Measurements from ENCODE around the gene KCNQ1OT1. TPM values are rescaled to one million over a fixed set of nuclear protein-coding genes. Genes with fewer than 3 reads are reported as not detected.

KCNQ1OT1 gene
- total RNA-seq, 1 experiment from 2014 or later: 2.4 TPM

GRCh38 chr11:2724104-2724503 lies 24.3 kb upstream of the KCNQ1OT1 start:
- CTCF ChIA-PET: interaction anchor here (0.8 to 1.5 kb wide), 2 partner anchors 31 to 193 kb away, joined by 3 to 4 read pairs; no protein-coding TSS in a partner anchor
- peaks cover 96% of the 10 kb centered on the region for H3K27me3 Mint-ChIP-seq (ENCODE audit: low read depth)
- no peaks in the 10 kb centered on the region; the same call in 1 of the 2 replicates for H3K36me3 Mint-ChIP-seq
- H3K9me3 Mint-ChIP-seq: peaks cover 9% of the 10 kb centered on the region; the same call in 1 of the 2 replicates
- H3K27ac Mint-ChIP-seq: no peak overlapping the region
- no peak for ATAC-seq
- H3K4me1 Mint-ChIP-seq: peaks cover 29% of the 10 kb centered on the region
- TF ChIP-seq ZBTB43 (CRISPR knock-in tag; IDR thresholded peaks at IDR 0.05) (no peak), FOXJ3 (CRISPR knock-in tag; IDR thresholded peaks at IDR 0.05; ENCODE audit: borderline replicate concordance) (no peak), ATF1 (CRISPR knock-in tag; IDR thresholded peaks at IDR 0.05) (no peak), ETV6 (CRISPR knock-in tag; IDR thresholded peaks at IDR 0.05) (no peak), JUN (CRISPR knock-in tag; IDR thresholded peaks at IDR 0.05) (no peak), MAX (CRISPR knock-in tag; IDR thresholded peaks at IDR 0.05) (no peak), MLX (CRISPR knock-in tag; IDR thresholded peaks at IDR 0.05) (no peak), ZNF121 (CRISPR knock-in tag; IDR thresholded peaks at IDR 0.05) (no peak), CTCF (IDR thresholded peaks at IDR 0.05) (no peak), ZNF396 (CRISPR knock-in tag; IDR thresholded peaks at IDR 0.05; ENCODE audit: borderline replicate concordance) (no peak), IRF1 (CRISPR knock-in tag; IDR thresholded peaks at IDR 0.05) (no peak), USF1 (CRISPR knock-in tag; IDR thresholded peaks at IDR 0.05) (no peak), PREB (CRISPR knock-in tag; IDR thresholded peaks at IDR 0.05; ENCODE audit: borderline replicate concordance) (no peak), RORB (CRISPR knock-in tag; IDR thresholded peaks at IDR 0.05) (no peak), SP1 (CRISPR knock-in tag; conservative IDR thresholded peaks at IDR 0.05) (no peak), ERG (CRISPR knock-in tag; IDR thresholded peaks at IDR 0.05) (no peak), KAT7 (CRISPR knock-in tag; IDR thresholded peaks at IDR 0.05; ENCODE audit: borderline replicate concordance) (no peak), TCF7 (CRISPR knock-in tag; IDR thresholded peaks at IDR 0.05; ENCODE audit: low read depth) (no peak), NR3C1 (CRISPR knock-in tag; conservative IDR thresholded peaks at IDR 0.05; ENCODE audit: low read depth) (no peak)
- no peak for DNase-seq (ENCODE audit: low spot score)
- H3K4me3 Mint-ChIP-seq: no peak overlapping the region
- POLR2A ChIA-PET: no interaction called here
